Posterior cingulate gyrus (tissue), 11 donors: ENCODE results near the gene TIRAP.

Experiments used
- DNase-seq, 10 donors: peaks; one replicate each; pipeline versions ENCODE4 v3.0.0 to v3.0.0-alpha.2; 2020 to 2021; ENCODE audit warnings: mixed read lengths in 3 of 10
- intact Hi-C: fragments of 100-400 bp; cut with DNase I; formaldehyde crosslinking; loops from one replicate; pipeline ENCODE4 v1.15.1; 2023

Gene TIRAP

DNA sequence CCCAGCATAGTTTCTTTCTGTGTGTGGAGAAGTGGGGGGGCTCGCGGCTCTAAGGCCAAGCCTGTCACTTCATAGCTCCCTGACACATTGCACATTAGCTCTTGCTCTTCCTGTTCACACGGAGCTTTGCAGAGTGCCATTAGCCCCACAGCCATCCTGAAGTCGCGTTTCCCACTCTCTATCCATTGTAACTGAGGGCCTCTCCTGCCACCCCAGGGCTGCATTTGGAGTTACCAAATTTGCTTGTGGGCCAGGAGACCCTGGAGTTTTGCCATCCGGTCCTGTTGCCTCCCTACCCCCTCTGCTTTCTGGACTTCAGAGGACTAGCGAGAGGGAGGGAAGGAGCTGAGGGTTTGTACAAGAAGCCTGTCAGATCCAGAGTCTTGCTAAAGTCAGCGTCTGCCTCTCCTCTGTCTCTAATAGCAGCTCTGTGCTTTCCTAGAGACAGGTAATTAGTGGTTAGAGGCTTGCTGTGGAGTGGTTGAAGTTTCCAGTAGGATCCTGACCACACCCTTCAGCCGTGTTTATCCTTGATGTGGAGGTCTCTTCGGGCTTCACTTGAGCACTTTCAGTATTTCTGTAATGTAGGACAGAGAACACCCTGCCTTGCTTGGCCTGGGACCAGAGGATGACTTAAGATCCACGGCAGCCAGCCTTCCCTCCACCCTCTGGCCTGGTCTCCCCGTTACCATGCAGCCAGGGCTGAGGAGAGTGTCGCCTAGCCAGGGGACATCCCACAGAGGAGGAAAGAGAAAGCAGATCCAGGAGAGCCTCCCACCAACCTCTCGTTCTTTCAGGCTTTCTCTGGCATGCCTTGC is 35.1 kb downstream of the TIRAP start:
- intact Hi-C loops = no loop called here
- DNase-seq = peak in 8 of 10 donors; percentile 24 to 92 (median 50)

DNA sequence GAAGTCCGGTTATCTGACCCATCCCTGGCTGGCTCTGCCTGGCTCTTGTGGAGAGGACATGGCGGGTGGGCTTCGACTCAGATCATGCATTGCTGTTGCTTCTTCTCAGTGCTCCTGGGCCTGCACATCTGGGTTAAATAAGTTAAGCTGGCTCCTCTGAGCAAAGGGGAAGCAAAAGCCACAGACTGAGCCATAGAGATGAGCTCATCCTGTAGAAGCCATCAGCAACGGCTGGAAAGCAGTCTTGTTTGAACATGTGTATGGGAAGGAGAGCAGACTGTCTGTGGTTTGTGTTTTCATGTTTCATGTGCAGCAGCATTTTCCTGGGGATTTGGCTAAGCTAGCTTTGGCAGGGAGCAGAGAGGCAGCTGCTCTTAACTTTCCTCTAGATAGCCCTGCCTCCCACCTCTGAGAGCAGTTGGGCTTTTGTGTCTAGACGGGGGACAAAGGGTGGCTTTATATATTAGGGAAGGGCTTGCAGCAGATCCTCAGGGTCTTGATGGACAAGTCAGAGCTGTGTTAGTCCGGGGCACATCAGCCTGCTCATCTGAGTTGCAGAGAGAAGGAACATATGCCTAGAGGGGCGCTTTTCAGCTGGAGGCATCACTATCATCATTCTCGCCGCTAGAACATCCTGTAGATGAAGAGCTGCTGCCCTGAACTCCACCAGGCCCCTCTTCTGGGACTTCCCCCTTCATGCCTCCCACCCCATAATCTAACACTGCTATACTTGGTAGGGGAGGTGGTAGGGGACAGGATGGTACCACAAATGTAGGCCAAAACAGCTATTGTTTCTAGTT is 35.9 kb downstream of the TIRAP start:
- intact Hi-C loops = no loop called here
- peak in 2 of 10 donors; percentile 32 to 45 for DNase-seq

GRCh38 chr11:126319374-126319740 is 36.5 kb downstream of the TIRAP start:
- DNase-seq = peak in 1 of 10 donors; percentile 44
- intact Hi-C loops = no loop called here

DNA sequence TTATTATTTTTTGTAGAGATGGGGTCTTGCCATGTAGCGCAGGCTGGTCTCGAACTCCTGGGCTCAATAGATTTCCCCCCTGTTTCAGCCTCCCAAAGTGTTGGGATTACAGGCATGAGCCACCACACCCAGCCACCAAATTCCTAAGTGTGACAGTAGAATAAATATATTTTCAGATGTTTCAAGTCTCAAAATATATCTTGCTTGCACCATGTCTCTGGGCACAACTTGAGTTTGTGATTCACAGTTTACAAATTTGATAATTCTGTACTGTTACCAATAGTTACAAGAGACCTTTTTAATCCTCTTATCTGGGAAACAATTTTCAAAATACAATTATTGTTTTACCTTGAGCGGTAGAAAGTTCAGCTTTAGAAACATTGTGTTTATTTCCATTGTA is 40.1 kb downstream of the TIRAP start:
- DNase-seq = peak in 1 of 10 donors; percentile 5
- intact Hi-C loops = no loop called here

DNA sequence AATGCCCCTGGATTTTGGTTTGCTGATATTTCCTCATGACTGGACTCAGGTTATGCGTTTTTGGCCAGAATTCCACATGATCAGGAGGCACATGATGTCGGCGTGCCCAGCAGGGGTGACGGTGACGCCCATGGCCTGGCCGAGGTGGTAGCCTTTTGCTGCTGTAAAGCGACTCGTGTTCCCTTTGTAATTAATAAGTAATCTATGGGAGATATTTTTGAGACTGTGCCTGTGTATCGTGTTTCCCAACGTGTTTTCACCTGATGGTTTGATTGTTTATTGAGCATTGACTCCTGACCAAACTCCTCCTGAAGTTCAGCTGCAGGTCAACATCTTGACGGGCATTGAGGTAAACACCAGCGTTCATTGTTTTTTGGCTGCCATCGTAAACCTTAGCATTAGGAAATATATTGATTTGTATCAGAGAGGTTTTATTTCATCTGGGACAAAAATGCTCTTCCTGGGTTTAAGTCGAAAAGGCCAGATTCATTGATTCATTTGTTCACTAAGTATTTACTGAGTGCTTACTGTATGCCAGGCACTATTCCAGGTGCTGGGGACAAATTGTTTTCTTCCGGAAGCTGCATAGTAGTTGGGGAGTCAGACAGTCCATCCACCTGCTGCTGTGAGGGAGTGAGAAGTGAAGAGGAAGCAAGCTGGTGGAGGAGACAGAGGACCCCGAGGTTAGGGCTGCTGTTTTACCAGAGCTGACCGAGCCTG is 44.5 kb downstream of the TIRAP start:
- intact Hi-C loops = no loop called here
- peak in 2 of 10 donors; percentile 14 to 45 for DNase-seq

GRCh38 chr11:126328001-126328390 is 45.1 kb downstream of the TIRAP start:
- peak in 2 of 10 donors; percentile 62 to 77 for DNase-seq
- intact Hi-C loops = no loop called here

GRCh38 chr11:126328444-126328843 is 45.6 kb downstream of the TIRAP start:
- intact Hi-C loops = no loop called here
- DNase-seq = peak in 2 of 10 donors; percentile 63 to 65

- peak in 2 of 10 donors; percentile 40 to 54 for DNase-seq
- intact Hi-C loops = no loop called here
These were observed 46.2 kb downstream of the TIRAP start for GRCh38 chr11:126328938-126329643.

DNA sequence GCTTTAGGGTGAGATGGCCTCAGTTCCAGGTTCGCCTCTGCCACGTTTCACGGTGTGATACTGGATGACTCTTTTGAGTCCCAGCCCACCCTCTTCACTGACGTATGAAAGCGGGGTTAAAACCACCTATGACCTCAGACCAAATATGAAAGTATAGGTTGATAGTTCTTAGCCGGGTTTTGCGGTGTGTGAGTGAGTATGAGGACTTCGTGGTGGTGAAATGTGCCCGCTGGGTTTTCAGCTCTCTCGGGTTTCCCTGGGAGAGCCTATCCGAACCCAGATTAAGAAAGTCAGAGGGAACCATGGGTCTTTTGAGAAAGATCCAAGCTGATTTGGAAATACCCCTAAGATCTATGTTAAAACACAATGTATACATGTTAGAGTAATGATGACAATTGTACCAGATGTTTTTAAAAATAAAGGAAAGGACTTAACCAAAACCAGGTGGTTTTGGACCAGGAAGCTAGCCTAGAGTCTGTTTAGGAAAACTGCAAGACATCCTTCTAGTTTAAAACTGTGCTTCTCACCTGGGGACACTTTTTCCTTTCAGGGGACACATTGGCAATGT is 46.8 kb downstream of the TIRAP start:
- intact Hi-C loops = no loop called here
- peak in 1 of 10 donors; percentile 13 for DNase-seq

- DNase-seq = peak in 2 of 10 donors; percentile 43 to 46
- intact Hi-C loops = no loop called here
These were observed 48.4 kb downstream of the TIRAP start for GRCh38 chr11:126331286-126331685.

- DNase-seq = peak in 5 of 10 donors; percentile 33 to 87 (median 43)
- intact Hi-C loops = no loop called here
These were observed 49.4 kb downstream of the TIRAP start for GRCh38 chr11:126332221-126332711.

GRCh38 chr11:126333142-126333541 is 50.2 kb downstream of the TIRAP start:
- no peak for DNase-seq
- intact Hi-C loops = no loop called here

DNA sequence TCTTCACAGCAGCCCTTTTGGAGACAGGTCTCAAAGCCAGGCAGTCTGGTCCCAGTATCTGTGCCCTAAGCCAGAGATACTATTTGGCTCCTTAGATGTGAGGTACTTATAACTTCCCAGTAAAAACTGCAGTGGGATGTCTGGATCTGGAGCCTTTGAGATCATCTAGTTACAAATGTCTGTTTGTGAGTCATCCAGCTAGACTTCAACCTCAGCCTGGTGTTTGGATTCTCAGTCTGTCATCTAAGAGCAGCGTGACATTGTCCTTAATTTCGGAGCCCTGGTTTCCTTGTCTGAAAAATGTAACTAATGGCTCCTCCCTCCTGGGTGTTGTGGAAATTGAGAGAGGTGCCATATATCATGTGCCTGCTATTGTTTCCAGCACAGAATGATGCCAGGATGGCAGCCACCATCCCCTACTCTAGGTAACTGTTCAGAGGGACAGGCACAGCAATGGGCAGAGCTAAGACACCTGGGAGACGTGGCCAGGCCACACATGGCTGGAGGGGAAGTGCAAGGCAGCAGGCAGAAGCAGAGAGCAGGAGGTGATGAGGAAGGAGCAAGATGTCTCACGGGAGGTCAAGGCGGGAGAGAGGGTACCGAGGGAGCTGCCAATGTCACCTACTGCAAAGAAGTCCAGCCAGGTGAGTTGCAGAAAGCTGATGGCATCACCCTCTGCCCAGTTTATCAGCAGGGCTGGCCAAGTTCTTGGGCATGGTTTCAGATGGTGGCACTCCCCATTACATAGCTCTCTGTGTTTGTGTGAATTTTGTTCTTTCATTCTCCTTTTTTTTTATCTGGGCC is 52.0 kb downstream of the TIRAP start:
- intact Hi-C loops = no loop called here
- DNase-seq = peak in 2 of 10 donors; percentile 24 to 55

DNA sequence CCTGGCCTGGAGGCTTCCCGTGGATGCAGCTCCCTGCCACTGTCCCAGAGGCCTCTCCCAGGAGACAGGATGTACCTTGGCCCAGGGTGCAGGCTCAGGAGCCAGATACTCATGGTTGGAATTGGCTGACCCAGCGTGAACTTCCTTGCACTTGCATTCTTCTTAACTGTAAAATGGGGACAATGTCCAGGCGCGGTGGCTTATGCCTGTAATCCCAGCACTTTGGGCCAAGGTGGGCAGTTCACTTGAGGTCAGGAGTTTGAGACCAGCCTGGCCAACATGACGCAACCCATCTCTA is 52.5 kb downstream of the TIRAP start:
- intact Hi-C loops = no loop called here

DNA sequence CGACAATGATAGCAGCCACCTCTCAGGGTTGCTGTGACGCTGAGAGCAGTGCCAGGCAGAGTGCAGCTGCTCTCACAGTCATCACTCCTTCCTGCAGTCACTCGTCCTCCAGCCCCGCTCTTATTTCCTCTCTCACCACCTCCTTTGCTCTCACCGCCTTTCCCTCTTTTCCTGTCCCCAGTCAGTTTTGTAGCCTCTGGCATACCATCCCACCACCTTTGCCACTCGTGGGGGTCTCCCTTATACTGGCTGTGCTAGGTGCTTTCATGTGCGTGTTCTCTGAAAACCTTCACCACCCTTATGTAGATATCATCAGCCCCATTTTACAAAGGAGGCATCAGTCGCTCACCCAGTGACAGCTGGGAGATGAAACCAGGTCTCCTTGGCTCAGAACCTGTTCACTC is 53.2 kb downstream of the TIRAP start:
- no peak for DNase-seq
- intact Hi-C loops = no loop called here

More for the DNA sequence above, 52.5 kb downstream of the TIRAP start:
- peak in 2 of 10 donors; percentile 19 to 52 for DNase-seq

GRCh38 chr11:126336671-126337101 is 53.8 kb downstream of the TIRAP start:
- intact Hi-C loops = no loop called here
- peak in 2 of 10 donors; percentile 16 to 27 for DNase-seq

GRCh38 chr11:126337126-126337473 is 54.2 kb downstream of the TIRAP start:
- intact Hi-C loops = no loop called here
- peak in 1 of 10 donors; percentile 34 for DNase-seq

DNA sequence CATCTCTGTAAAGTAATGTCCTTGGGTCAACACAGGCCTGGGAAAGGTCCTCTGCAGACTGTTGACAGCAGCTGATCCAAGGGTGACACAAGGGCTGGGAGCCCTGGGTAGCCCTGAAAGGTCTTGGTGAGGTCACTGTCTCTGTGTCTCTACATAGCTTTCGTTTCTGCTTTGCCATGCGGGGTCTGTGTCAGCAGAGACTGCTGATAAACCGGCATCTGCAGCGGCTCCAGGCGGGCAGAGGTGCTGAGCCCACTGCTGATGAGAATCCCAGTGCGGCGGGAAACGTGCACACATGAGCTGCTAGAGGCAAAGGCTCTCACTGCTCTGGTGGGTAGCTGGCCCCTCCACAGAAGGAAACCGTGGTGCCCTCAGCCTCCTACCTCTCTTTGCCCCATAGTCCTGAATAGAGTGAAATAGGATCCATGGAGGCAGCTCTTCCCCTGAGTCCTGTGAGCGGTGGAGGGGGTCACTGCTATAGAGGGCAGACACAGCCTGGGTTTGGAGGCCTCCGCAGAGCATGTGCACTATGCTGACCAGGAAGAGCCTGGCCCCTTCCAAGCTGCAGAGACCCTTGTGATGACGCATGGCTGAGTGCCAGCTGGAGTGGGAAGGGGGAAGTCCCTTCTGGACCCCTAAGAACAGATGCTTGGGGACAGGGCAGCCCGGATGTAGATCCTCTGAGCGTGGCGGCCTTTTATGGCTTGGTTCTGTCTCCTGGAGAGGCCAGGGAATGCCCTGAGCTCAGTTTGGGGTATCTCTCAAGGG is 54.8 kb downstream of the TIRAP start:
- intact Hi-C loops = no loop called here
- peak in 2 of 10 donors; percentile 55 to 76 for DNase-seq
